ENCODE measurements around the gene EIF4EBP3.

EIF4EBP3 gene

GRCh38 chr5:140563596-140563995 lies 16.1 kb downstream of the EIF4EBP3 start:
- H3K9me3 ChIP-seq = no peaks in the 10 kb centered on the region
- no peaks in the 10 kb centered on the region for H3K36me3 ChIP-seq (replicated peaks)
- in situ Hi-C loops (cut with MboI; ENCODE audit: low sequenced_read_pairs) = loop anchor here (5.0 kb wide), 1 partner anchor 69 kb away; the partner anchor contains the start of gene CD14
- DNase-seq (ENCODE audit: low spot score in 2 of 2) = no peak
- H3K4me1 ChIP-seq = no peaks in the 10 kb centered on the region
- H3K27me3 ChIP-seq (ENCODE audit: low read depth) = no peaks in the 10 kb centered on the region
- H3K4me3 ChIP-seq = no peak overlapping the region

- Histone ChIP-seq H3K36me3 (replicated peaks) (no peaks in the 10 kb centered on the region), H3K27me3 (ENCODE audit: low read depth) (no peaks in the 10 kb centered on the region), H3K9me3 (no peaks in the 10 kb centered on the region), H3K4me1 (no peaks in the 10 kb centered on the region), H3K4me3 (no peak within 1 kb of the TSS)
- no peak for DNase-seq (ENCODE audit: low spot score in 2 of 2)
- in situ Hi-C loops (cut with MboI; ENCODE audit: low sequenced_read_pairs) = loop anchor here (5.0 kb wide), 1 partner anchor 68 kb away; the partner anchor contains the start of gene CD14
Measured at GRCh38 chr5:140564196-140565023, 16.9 kb downstream of the EIF4EBP3 start, which contains the start of the genes APBB3 and SLC35A4. Gene APBB3 (minus strand): TSS chr5:140564598. CDS start chr5:140564245, 353 bp downstream. Gene SLC35A4 (plus strand): TSS chr5:140564828. CDS start chr5:140567170, 2,342 bp downstream.

- no peaks in the 10 kb centered on the region for H3K4me1 ChIP-seq
- no peaks in the 10 kb centered on the region for H3K27me3 ChIP-seq (ENCODE audit: low read depth)
- in situ Hi-C loops (cut with MboI; ENCODE audit: low sequenced_read_pairs) = no loop called here
- no peak overlapping the region for H3K4me3 ChIP-seq
- H3K36me3 ChIP-seq (replicated peaks) = no peaks in the 10 kb centered on the region
- no peak for DNase-seq (ENCODE audit: low spot score in 2 of 2)
- no peaks in the 10 kb centered on the region for H3K9me3 ChIP-seq
Measured at GRCh38 chr5:140565024-140565779, 17.7 kb downstream of the EIF4EBP3 start.

- no peaks in the 10 kb centered on the region for H3K36me3 ChIP-seq (replicated peaks)
- in situ Hi-C loops (cut with MboI; ENCODE audit: low sequenced_read_pairs) = no loop called here
- H3K4me3 ChIP-seq = no peak overlapping the region
Measured at GRCh38 chr5:140565780-140566095, 18.3 kb downstream of the EIF4EBP3 start.

GRCh38 chr5:140566665-140567064 lies 19.2 kb downstream of the EIF4EBP3 start:
- no peak overlapping the region for H3K4me3 ChIP-seq
- H3K27me3 ChIP-seq (ENCODE audit: low read depth) = no peaks in the 10 kb centered on the region
- in situ Hi-C loops (cut with MboI; ENCODE audit: low sequenced_read_pairs) = no loop called here
- no peak for DNase-seq (ENCODE audit: low spot score in 2 of 2)
- no peaks in the 10 kb centered on the region for H3K4me1 ChIP-seq
- no peaks in the 10 kb centered on the region for H3K9me3 ChIP-seq
- no peaks in the 10 kb centered on the region for H3K36me3 ChIP-seq (replicated peaks)

More at GRCh38 chr5:140565780-140566095, 18.3 kb downstream of the EIF4EBP3 start:
- no peak for DNase-seq (ENCODE audit: low spot score in 2 of 2)
- H3K27me3 ChIP-seq (ENCODE audit: low read depth) = no peaks in the 10 kb centered on the region
- no peaks in the 10 kb centered on the region for H3K4me1 ChIP-seq
- no peaks in the 10 kb centered on the region for H3K9me3 ChIP-seq

- Histone ChIP-seq H3K27me3 (ENCODE audit: low read depth) (no peaks in the 10 kb centered on the region), H3K36me3 (replicated peaks) (no peaks in the 10 kb centered on the region), H3K9me3 (no peaks in the 10 kb centered on the region), H3K4me3 (no peak overlapping the region), H3K4me1 (no peaks in the 10 kb centered on the region)
- DNase-seq (ENCODE audit: low spot score in 2 of 2) = no peak
- in situ Hi-C loops (cut with MboI; ENCODE audit: low sequenced_read_pairs) = no loop called here
Measured at GRCh38 chr5:140567136-140567818, 19.8 kb downstream of the EIF4EBP3 start.

GRCh38 chr5:140567871-140568270 lies 20.4 kb downstream of the EIF4EBP3 start:
- no peak for DNase-seq (ENCODE audit: low spot score in 2 of 2)
- Histone ChIP-seq H3K4me1 (no peaks in the 10 kb centered on the region), H3K36me3 (replicated peaks) (no peaks in the 10 kb centered on the region), H3K9me3 (no peaks in the 10 kb centered on the region), H3K4me3 (no peak overlapping the region), H3K27me3 (ENCODE audit: low read depth) (no peaks in the 10 kb centered on the region)
- in situ Hi-C loops (cut with MboI; ENCODE audit: low sequenced_read_pairs) = no loop called here

- no peak for DNase-seq (ENCODE audit: low spot score in 2 of 2)
- in situ Hi-C loops (cut with MboI; ENCODE audit: low sequenced_read_pairs) = no loop called here
- H3K4me1 ChIP-seq = no peaks in the 10 kb centered on the region
- no peaks in the 10 kb centered on the region for H3K36me3 ChIP-seq (replicated peaks)
- no peaks in the 10 kb centered on the region for H3K9me3 ChIP-seq
- H3K27me3 ChIP-seq (ENCODE audit: low read depth) = no peaks in the 10 kb centered on the region
- no peak overlapping the region for H3K4me3 ChIP-seq
Measured at GRCh38 chr5:140568443-140569063, 21.1 kb downstream of the EIF4EBP3 start.

GRCh38 chr5:140569197-140569596 lies 21.7 kb downstream of the EIF4EBP3 start:
- no peaks in the 10 kb centered on the region for H3K27me3 ChIP-seq (ENCODE audit: low read depth)
- no peak overlapping the region for H3K4me3 ChIP-seq
- in situ Hi-C loops (cut with MboI; ENCODE audit: low sequenced_read_pairs) = no loop called here
- no peaks in the 10 kb centered on the region for H3K4me1 ChIP-seq
- no peaks in the 10 kb centered on the region for H3K36me3 ChIP-seq (replicated peaks)
- H3K9me3 ChIP-seq = no peaks in the 10 kb centered on the region
- DNase-seq (ENCODE audit: low spot score in 2 of 2) = no peak

- H3K4me1 ChIP-seq = no peaks in the 10 kb centered on the region
- no peak for DNase-seq (ENCODE audit: low spot score in 2 of 2)
- H3K27me3 ChIP-seq (ENCODE audit: low read depth) = no peaks in the 10 kb centered on the region
- no peaks in the 10 kb centered on the region for H3K36me3 ChIP-seq (replicated peaks)
- H3K4me3 ChIP-seq = no peak overlapping the region
- no peaks in the 10 kb centered on the region for H3K9me3 ChIP-seq
- in situ Hi-C loops (cut with MboI; ENCODE audit: low sequenced_read_pairs) = no loop called here
Measured at GRCh38 chr5:140570058-140570457, 22.6 kb downstream of the EIF4EBP3 start.

GRCh38 chr5:140570488-140570887 lies 23.0 kb downstream of the EIF4EBP3 start:
- no peak overlapping the region for H3K4me3 ChIP-seq
- H3K27me3 ChIP-seq (ENCODE audit: low read depth) = no peaks in the 10 kb centered on the region
- no peaks in the 10 kb centered on the region for H3K4me1 ChIP-seq
- no peaks in the 10 kb centered on the region for H3K9me3 ChIP-seq
- H3K36me3 ChIP-seq (replicated peaks) = no peaks in the 10 kb centered on the region
- in situ Hi-C loops (cut with MboI; ENCODE audit: low sequenced_read_pairs) = no loop called here
- no peak for DNase-seq (ENCODE audit: low spot score in 2 of 2)

GRCh38 chr5:140571105-140571504 lies 23.6 kb downstream of the EIF4EBP3 start:
- Histone ChIP-seq H3K4me1 (no peaks in the 10 kb centered on the region), H3K4me3 (no peak overlapping the region), H3K9me3 (no peaks in the 10 kb centered on the region), H3K36me3 (replicated peaks) (no peaks in the 10 kb centered on the region), H3K27me3 (ENCODE audit: low read depth) (no peaks in the 10 kb centered on the region)
- DNase-seq (ENCODE audit: low spot score in 2 of 2) = no peak
- in situ Hi-C loops (cut with MboI; ENCODE audit: low sequenced_read_pairs) = no loop called here

- Histone ChIP-seq H3K36me3 (replicated peaks) (no peaks in the 10 kb centered on the region), H3K4me1 (no peaks in the 10 kb centered on the region), H3K4me3 (no peak overlapping the region), H3K9me3 (no peaks in the 10 kb centered on the region), H3K27me3 (ENCODE audit: low read depth) (no peaks in the 10 kb centered on the region)
- no peak for DNase-seq (ENCODE audit: low spot score in 2 of 2)
- in situ Hi-C loops (cut with MboI; ENCODE audit: low sequenced_read_pairs) = no loop called here
Measured at GRCh38 chr5:140573683-140574082, 26.2 kb downstream of the EIF4EBP3 start.
